ENCODE results near the gene LRPPRC. TPM values are rescaled to one million over a fixed set of nuclear protein-coding genes. Genes with fewer than 3 reads are reported as not detected.

LRPPRC gene
- total and polyA plus RNA-seq, 9 of the 15 experiments (the other 6 are each of a cell fraction or from before 2014, with no cell fraction given) = 41.5 to 214 (median 138) TPM

DNA sequence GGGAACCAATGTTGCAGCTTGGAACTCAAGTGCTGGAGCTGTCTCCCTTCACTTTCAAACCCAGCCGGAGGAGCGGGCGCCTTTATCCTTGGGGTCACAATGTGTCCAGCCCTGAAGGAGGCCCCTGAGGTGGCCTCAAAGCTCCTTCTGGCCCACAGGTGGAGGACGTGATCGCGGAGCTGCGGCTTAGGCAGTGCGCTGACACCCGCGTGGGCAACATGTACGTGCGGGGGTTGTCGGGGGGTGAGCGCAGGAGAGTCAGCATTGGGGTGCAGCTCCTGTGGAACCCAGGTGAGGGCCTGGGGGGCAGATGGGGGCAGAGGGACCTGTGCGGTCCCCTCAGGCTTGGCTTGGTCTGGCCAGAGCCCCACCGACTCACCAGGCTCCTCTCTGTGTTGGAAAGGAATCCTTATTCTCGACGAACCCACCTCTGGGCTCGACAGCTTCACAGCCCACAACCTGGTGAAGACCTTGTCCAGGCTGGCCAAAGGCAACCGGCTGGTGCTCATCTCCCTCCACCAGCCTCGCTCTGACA, 143.5 kb downstream of the LRPPRC start:
- FAIRE-seq = no peak
- Histone ChIP-seq H3K9ac (ENCODE audit: insufficient read depth in 1 of 2, low read depth in 2 of 2, low read length in 2 of 2) (no peak overlapping the region; a peak in 1 of 4 replicates), H3K36me3 (ENCODE audit: control insufficient read depth, insufficient read depth, low read length) (no peaks in the 10 kb centered on the region), H3K4me2 (ENCODE audit: insufficient read depth, low read length) (no peak overlapping the region), H3K79me2 (ENCODE audit: control insufficient read depth, insufficient read depth, low read length) (no peaks in the 10 kb centered on the region), H3K4me3 (no peak overlapping the region), H3K4me1 (replicated peaks in 1 of 2; ENCODE audit: control insufficient read depth in 2 of 2, insufficient read depth in 2 of 2, low read length in 2 of 2) (no peaks in the 10 kb centered on the region; a peak in 1 of 5 replicates), H2AFZ (ENCODE audit: low read depth, low read length) (no peak overlapping the region), H3K27ac (ENCODE audit: extremely low read depth, low read depth, low read length) (no peak overlapping the region), H3K9me3 (replicated peaks; ENCODE audit: control insufficient read depth, insufficient read depth, low read depth, low read length) (no peaks in the 10 kb centered on the region), H4K20me1 (replicated peaks; ENCODE audit: control insufficient read depth, insufficient read depth, low read length) (peaks cover 4% of the 10 kb centered on the region; the same call in 1 of the 2 replicates), H3K27me3 (ENCODE audit: control insufficient read depth in 2 of 2, insufficient read depth in 2 of 2, low read length in 2 of 2) (peaks cover 24 to 44% of the 10 kb centered on the region in 2 experiments), H3K9me1 (ENCODE audit: control insufficient read depth, insufficient read depth, low read length) (no peaks in the 10 kb centered on the region)
- WGBS (ENCODE audit: insufficient coverage, low coverage, missing lambda C conversion rate) = 11% methylated on average over 18 of the region's 21 CpGs
- DNase-seq (ENCODE audit: extremely low read depth in 1 of 4, low spot score in 3 of 4) = peak in 3 of 4 experiments; percentile 1 to 5 (median 4)
- ChIA-PET POLR2A (interaction anchor here (1.1 kb wide), 1 partner anchor 31 kb away, joined by 4 read pairs; no protein-coding TSS in a partner anchor), CTCF (ENCODE audit: low intra/inter-chr PET ratio) (no interaction called here)
- BruUV-seq (replicated peaks) = no TSS peak
- intact Hi-C loops (cut with micrococcal nuclease) = no loop called here
- in situ Hi-C loops (cut with MboI) = no loop called here
- peak; percentile 19; the same call in 1 of the 3 replicates for ATAC-seq
- TF ChIP-seq RFX7 (CRISPR knock-in tag; IDR thresholded peaks at IDR 0.05) (no peak), JUND (IDR thresholded peaks at IDR 0.05; ENCODE audit: borderline replicate concordance, low read depth, low read length) (no peak), JUND (tag; IDR thresholded peaks at IDR 0.05; ENCODE audit: borderline replicate concordance, low read depth, low read length) (no peak), TBL1XR1 (IDR thresholded peaks at IDR 0.05; ENCODE audit: low read length in 2 of 2) (no peak), ZNF318 (IDR thresholded peaks at IDR 0.05; ENCODE audit: borderline replicate concordance in 1 of 2, low read depth in 1 of 2) (no peak), ARHGAP35 (IDR thresholded peaks at IDR 0.05; ENCODE audit: partially characterized antibody) (no peak), PCBP1 (IDR thresholded peaks at IDR 0.05; ENCODE audit: low read depth, low read length, poor library complexity, severe bottlenecking) (no peak), KLF6 (CRISPR knock-in tag; IDR thresholded peaks at IDR 0.05; ENCODE audit: borderline replicate concordance) (no peak)
- TF ChIP-seq, protein P1, sequence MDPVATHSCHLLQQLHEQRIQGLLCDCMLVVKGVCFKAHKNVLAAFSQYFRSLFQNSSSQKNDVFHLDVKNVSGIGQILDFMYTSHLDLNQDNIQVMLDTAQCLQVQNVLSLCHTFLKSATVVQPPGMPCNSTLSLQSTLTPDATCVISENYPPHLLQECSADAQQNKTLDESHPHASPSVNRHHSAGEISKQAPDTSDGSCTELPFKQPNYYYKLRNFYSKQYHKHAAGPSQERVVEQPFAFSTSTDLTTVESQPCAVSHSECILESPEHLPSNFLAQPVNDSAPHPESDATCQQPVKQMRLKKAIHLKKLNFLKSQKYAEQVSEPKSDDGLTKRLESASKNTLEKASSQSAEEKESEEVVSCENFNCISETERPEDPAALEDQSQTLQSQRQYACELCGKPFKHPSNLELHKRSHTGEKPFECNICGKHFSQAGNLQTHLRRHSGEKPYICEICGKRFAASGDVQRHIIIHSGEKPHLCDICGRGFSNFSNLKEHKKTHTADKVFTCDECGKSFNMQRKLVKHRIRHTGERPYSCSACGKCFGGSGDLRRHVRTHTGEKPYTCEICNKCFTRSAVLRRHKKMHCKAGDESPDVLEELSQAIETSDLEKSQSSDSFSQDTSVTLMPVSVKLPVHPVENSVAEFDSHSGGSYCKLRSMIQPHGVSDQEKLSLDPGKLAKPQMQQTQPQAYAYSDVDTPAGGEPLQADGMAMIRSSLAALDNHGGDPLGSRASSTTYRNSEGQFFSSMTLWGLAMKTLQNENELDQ (CRISPR knock-in tag; IDR thresholded peaks at IDR 0.05; ENCODE audit: borderline replicate concordance) = no peak
- TF ChIP-seq, protein P2, sequence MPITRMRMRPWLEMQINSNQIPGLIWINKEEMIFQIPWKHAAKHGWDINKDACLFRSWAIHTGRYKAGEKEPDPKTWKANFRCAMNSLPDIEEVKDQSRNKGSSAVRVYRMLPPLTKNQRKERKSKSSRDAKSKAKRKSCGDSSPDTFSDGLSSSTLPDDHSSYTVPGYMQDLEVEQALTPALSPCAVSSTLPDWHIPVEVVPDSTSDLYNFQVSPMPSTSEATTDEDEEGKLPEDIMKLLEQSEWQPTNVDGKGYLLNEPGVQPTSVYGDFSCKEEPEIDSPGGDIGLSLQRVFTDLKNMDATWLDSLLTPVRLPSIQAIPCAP (CRISPR knock-in tag; IDR thresholded peaks at IDR 0.05; ENCODE audit: borderline replicate concordance) = no peak

All from K562 (cell line).